ENCODE data around the gene KRT71. TPM values are rescaled to one million over a fixed set of nuclear protein-coding genes. Genes with fewer than 3 reads are reported as not detected.

The KRT71 gene
- total RNA-seq, 4 donors from 2014 or later = not detected

GRCh38 chr12:52494100-52494499 lies 58.8 kb downstream of the KRT71 start:
- TF ChIP-seq POLR2A (IDR thresholded peaks at IDR 0.05) = no peak
- TF ChIP-seq, protein P1, sequence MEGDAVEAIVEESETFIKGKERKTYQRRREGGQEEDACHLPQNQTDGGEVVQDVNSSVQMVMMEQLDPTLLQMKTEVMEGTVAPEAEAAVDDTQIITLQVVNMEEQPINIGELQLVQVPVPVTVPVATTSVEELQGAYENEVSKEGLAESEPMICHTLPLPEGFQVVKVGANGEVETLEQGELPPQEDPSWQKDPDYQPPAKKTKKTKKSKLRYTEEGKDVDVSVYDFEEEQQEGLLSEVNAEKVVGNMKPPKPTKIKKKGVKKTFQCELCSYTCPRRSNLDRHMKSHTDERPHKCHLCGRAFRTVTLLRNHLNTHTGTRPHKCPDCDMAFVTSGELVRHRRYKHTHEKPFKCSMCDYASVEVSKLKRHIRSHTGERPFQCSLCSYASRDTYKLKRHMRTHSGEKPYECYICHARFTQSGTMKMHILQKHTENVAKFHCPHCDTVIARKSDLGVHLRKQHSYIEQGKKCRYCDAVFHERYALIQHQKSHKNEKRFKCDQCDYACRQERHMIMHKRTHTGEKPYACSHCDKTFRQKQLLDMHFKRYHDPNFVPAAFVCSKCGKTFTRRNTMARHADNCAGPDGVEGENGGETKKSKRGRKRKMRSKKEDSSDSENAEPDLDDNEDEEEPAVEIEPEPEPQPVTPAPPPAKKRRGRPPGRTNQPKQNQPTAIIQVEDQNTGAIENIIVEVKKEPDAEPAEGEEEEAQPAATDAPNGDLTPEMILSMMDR (IDR thresholded peaks at IDR 0.05) = no peak
- Histone ChIP-seq H3K4me3 (no peak overlapping the region), H3K4me1 (peaks cover 30 to 52% (median 33%) of the 10 kb centered on the region in 3 donors), H3K27me3 (no peaks in the 10 kb centered on the region), H3K27ac (peak overlapping the region; percentile 53 to 81 (median 72)), H3K36me3 (peaks cover 0 to 14% (median 0%) of the 10 kb centered on the region in 3 donors), H3K9me3 (no peaks in the 10 kb centered on the region)
- WGBS, 2 donors = 50 to 76% methylated on average over 1 of the region's 1 CpG
- intact Hi-C loops (cut with DNase I) = loop anchor here (10.0 kb wide), 1 partner anchor 99 kb away; no protein-coding TSS in a partner anchor
- DNase-seq = no peak

Other genes starting within 250 kb of the KRT71 start
- gene KRT83, start 231.7 kb downstream of the KRT71 start, total RNA-seq = not detected
- not detected for gene KRT85, start 185.7 kb downstream of the KRT71 start, total RNA-seq
- under 1 TPM in 1 of 4 donors, not detected in 3; 0.30 TPM for gene KRT84, start 167.5 kb downstream of the KRT71 start, total RNA-seq
- not detected for gene KRT82, start 146.8 kb downstream of the KRT71 start, total RNA-seq
- under 1 TPM in 1 of 4 donors, not detected in 3; 0.44 TPM for gene KRT75, start 118.8 kb downstream of the KRT71 start, total RNA-seq
- gene KRT6B, start 101.0 kb downstream of the KRT71 start, total RNA-seq = 1,000 to 10,000 TPM in 3 of 4 donors, 100 to 1,000 TPM in 1; 308 to 3,585 (median 1,609) TPM
- gene KRT6C, start 79.3 kb downstream of the KRT71 start, total RNA-seq = 1,000 to 10,000 TPM in 3 of 4 donors, 10 to 100 TPM in 1; 99.0 to 3,532 (median 1,742) TPM
- gene KRT6A, start 59.9 kb downstream of the KRT71 start, total RNA-seq = over 10,000 TPM in 3 of 4 donors, 1,000 to 10,000 TPM in 1; 1,263 to 22,053 (median 17,717) TPM
- over 10,000 TPM in 1 of 4 donors, 1,000 to 10,000 TPM in 3; 7,921 to 12,107 (median 9,375) TPM for gene KRT5, start 32.8 kb downstream of the KRT71 start, total RNA-seq
- gene KRT74, start 20.7 kb upstream of the KRT71 start, total RNA-seq = 1 to 10 TPM in 1 of 4 donors, under 1 TPM in 1, not detected in 2; 0.19 to 6.7 TPM
- not detected for gene KRT72, start 48.3 kb upstream of the KRT71 start, total RNA-seq
- under 1 TPM in 1 of 4 donors, not detected in 3; 0.15 TPM for gene KRT73, start 65.4 kb upstream of the KRT71 start, total RNA-seq
- under 1 TPM in 2 of 4 donors, not detected in 2; 0.95 to 0.99 TPM for gene KRT2, start 99.1 kb upstream of the KRT71 start, total RNA-seq
- gene KRT1, start 127.3 kb upstream of the KRT71 start, total RNA-seq = 10 to 100 TPM in 1 of 4 donors, 1 to 10 TPM in 2, under 1 TPM in 1; 0.19 to 43.7 (median 2.4) TPM
- not detected for gene KRT77, start 150.4 kb upstream of the KRT71 start, total RNA-seq
- gene KRT76, start 224.2 kb upstream of the KRT71 start, total RNA-seq = not detected
- gene KRT3, start 243.0 kb upstream of the KRT71 start, total RNA-seq = 1 to 10 TPM in 2 of 4 donors, under 1 TPM in 2; 0.57 to 1.6 (median 0.86) TPM